IPS-18a (cell line): ENCODE results near the gene TBR1.

Source experiments
- H3K27ac ChIP-seq: one replicate; pipeline ENCODE4 v1.5.1; 2013; ENCODE audit warnings: low read length
- H3K27me3 ChIP-seq: one replicate; pipeline ENCODE4 v1.6.1; 2013; ENCODE audit warnings: mild to moderate bottlenecking, low read length; ENCODE audit not compliant: control insufficient read depth, insufficient read depth
- H3K36me3 ChIP-seq: one replicate; pipeline ENCODE4 v1.6.1; 2013; ENCODE audit warnings: low read depth, low read length; ENCODE audit not compliant: control insufficient read depth
- H3K4me1 ChIP-seq: one replicate; pipeline ENCODE4 v1.6.1; 2013; ENCODE audit warnings: low read depth, low read length; ENCODE audit not compliant: control insufficient read depth
- H3K4me3 ChIP-seq: one replicate; pipeline ENCODE4 v1.5.1; 2013; ENCODE audit warnings: low read length
- H3K9ac ChIP-seq: one replicate; pipeline ENCODE4 v1.6.1; 2013; ENCODE audit warnings: mild to moderate bottlenecking, low read length, moderate library complexity
- H3K9me3 ChIP-seq: one replicate; pipeline ENCODE4 v1.6.1; 2013; ENCODE audit warnings: low read depth, low read length; ENCODE audit not compliant: control insufficient read depth

The TBR1 gene

GRCh38 chr2:161438598-161438997 lies 22.5 kb downstream of the TBR1 start:
- Histone ChIP-seq H3K27ac (no peak overlapping the region), H3K9ac (no peak overlapping the region)

GRCh38 chr2:161445097-161445496 lies 29.0 kb downstream of the TBR1 start:
- no peaks in the 10 kb centered on the region for H3K36me3 ChIP-seq
- no peak overlapping the region for H3K27ac ChIP-seq
- no peaks in the 10 kb centered on the region for H3K27me3 ChIP-seq
- H3K9me3 ChIP-seq = no peaks in the 10 kb centered on the region
- no peak overlapping the region for H3K9ac ChIP-seq
- no peak overlapping the region for H3K4me3 ChIP-seq
- H3K4me1 ChIP-seq = no peaks in the 10 kb centered on the region

More at GRCh38 chr2:161438598-161438997, 22.5 kb downstream of the TBR1 start:
- no peaks in the 10 kb centered on the region for H3K27me3 ChIP-seq
- no peaks in the 10 kb centered on the region for H3K4me1 ChIP-seq
- H3K9me3 ChIP-seq = no peaks in the 10 kb centered on the region
- no peak overlapping the region for H3K4me3 ChIP-seq
- no peaks in the 10 kb centered on the region for H3K36me3 ChIP-seq

GRCh38 chr2:161448431-161448830 lies 32.3 kb downstream of the TBR1 start:
- H3K27me3 ChIP-seq = no peaks in the 10 kb centered on the region
- H3K4me3 ChIP-seq = no peak overlapping the region
- no peaks in the 10 kb centered on the region for H3K36me3 ChIP-seq

GRCh38 chr2:161471631-161472030 lies 55.5 kb downstream of the TBR1 start:
- no peak overlapping the region for H3K27ac ChIP-seq
- H3K9me3 ChIP-seq = peaks cover 12% of the 10 kb centered on the region
- H3K9ac ChIP-seq = no peak overlapping the region
- H3K4me3 ChIP-seq = no peak overlapping the region
- no peaks in the 10 kb centered on the region for H3K36me3 ChIP-seq
- H3K4me1 ChIP-seq = no peaks in the 10 kb centered on the region
- H3K27me3 ChIP-seq = no peaks in the 10 kb centered on the region

More at GRCh38 chr2:161448431-161448830, 32.3 kb downstream of the TBR1 start:
- Histone ChIP-seq H3K27ac (no peak overlapping the region), H3K9ac (no peak overlapping the region), H3K4me1 (no peaks in the 10 kb centered on the region), H3K9me3 (no peaks in the 10 kb centered on the region)

DNA sequence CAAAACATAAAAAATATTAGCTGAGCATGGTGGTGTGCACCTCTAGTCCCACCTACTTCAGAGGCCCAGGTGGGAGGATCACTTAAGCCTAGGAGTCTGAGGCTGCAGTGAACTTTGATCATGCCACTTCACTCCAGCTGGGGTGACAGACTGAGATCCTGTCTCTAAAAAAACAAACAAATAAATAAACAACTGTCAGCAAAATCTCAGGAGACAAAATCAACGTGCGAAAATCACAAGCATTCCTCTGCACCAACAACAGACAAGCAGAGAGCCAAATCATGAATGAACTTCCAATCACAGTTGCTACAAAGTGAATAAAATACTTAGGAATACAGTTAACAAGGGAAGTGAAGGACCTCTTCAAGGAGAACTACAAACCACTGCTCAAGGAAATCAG lies 58.8 kb downstream of the TBR1 start:
- Histone ChIP-seq H3K27ac (no peak overlapping the region), H3K9me3 (peaks cover 12% of the 10 kb centered on the region), H3K4me3 (no peak overlapping the region), H3K36me3 (no peaks in the 10 kb centered on the region), H3K4me1 (no peaks in the 10 kb centered on the region), H3K9ac (no peak overlapping the region), H3K27me3 (no peaks in the 10 kb centered on the region)
